NCI-H2171 treated with DMSO at 0.1 percent for 48 hours (cell line): ENCODE results near the gene ETF1.

Experiments used
- DNase-seq: peaks from one replicate; lab custom pipeline; 2025; lab: John Stamatoyannopoulos, UW

ETF1 gene

DNA sequence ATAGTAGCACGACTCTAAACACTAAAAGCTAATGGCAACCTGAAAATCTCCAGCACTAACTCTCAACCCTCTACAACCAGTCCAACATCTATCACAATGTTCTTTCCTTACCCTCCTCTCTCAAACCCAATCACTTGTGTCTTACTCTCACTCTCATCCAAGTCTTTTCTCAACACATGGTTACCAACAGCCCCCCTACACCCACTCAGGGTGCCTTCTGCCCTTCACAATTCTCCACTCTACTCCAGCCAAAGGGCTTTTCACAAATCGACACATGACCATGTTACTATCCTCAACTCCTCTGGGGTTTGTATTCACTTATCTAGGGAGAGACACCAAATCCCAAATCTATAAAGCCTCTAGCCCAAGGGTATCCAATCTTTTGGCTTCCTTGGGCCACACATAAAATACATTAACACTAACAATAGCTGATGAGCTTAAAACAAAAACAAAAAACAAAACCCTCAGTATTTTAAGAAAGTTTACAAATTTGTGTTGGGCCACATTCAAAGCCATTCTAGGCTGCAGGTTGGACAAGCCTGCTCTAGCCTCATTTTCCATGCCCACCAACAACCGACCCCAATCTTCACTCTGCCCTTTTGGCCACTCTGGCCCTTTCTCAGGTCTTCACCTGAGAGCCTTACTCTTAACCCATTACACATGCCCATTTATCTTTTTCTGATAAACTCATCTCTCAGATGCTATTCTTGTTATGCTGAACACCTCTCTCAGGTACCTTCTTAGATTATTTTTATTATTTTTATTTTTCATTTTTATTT is 20.5 kb upstream of the ETF1 start:
- no peak for DNase-seq

DNA sequence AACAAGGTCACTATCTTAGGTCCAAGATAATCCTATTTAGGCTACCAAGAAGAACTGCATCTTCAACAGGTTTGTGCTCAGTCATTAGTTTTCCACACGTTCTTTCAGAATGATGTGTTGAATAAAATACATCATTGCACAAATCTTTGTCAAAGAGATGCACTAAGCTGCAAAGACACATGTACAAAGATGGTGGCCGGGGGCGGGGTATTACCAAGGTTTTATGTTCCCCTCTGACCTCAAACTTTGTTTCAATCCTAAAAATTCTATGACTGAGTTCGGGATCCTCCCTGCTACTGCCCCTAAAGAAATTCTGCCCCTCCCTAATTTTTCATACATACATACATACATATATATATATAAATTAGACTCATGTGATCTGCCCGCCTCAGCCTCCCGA is 17.9 kb upstream of the ETF1 start:
- DNase-seq = no peak

DNA sequence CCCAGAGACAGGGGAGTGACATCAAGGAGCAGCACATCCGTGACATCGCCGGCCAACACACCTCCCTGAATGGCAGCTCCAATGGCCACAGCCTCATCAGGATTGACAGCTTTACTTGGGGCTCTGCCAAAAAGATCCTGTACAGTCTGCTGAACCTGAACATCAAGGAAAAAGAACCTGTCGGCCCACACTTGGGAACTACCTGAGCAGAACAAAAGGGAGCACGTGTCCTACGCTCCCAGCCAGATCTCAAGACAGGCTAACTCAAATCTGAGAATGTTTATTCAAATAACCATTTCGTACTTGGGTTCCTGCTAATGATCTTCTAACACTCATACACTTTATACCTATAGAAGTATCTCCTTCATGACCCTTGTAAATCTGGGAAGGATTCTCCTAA is 16.9 kb upstream of the ETF1 start:
- DNase-seq = no peak

DNA sequence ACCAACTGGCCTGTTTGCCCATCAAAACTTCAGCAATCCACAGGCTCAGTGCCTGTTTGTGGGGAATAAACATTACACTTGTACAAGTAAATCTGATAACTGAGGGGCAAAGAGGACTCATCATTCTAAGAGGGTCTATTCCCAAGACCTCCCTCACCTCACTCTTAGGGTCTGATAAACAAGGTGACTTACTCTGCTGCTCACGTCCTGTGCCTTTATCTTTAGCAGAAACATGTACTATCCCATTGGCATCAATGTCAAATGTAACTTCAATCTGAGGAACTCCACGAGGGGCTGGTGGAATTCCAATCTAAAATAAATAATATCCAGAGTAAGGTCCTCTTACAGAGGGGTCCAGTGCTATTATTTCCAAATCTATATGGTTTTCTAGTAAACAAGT is 14.6 kb upstream of the ETF1 start:
- DNase-seq = no peak

DNA sequence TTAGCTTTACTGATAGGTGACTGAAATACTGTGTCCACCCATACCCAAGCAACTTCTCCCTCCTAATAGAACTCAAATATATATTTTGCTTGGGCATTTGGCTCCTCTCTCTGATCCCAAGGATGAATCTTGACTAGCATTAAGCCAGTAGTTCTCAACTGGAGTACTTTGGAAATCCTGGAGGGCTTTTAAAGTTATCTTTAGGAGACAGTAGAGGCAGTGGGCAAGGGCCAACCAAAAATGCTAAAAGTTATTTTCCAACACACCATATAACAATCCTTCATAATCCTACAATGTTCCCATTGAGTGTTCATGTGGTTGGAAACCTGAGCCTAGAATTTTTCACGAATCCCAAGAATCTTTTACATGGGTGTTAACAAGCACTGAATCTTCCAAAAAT is 11.1 kb upstream of the ETF1 start:
- no peak for DNase-seq

DNA sequence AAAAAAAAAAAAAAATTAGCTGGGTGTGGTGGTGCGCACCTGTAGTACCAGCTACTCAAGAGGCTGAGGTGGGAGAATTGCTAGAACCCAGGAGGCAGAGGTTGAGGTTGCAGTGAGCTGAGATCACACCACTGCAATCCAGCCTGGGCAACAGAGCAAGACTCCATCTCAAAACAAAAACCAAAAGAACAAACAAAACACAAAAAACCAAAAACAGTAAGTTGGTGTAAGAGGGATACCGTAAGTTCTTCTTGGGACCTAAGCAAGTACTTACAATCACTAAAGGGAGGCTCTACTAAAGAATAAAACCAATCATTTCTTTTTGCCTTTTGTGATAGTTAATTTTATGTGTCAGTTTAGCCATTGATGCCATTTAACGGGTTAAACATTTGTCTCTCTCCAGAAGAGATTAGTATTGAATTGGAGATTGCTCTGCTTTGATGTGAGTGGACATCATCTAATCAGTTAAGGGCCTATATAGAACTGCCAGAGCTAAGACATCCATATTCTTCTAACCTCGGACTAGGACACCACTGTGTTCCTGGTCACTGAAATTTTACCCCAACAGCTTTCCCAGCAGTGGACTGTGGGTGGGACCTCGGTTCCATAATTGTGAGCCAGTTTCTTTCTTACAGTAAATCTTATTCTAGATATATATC is 10.5 kb upstream of the ETF1 start:
- no peak for DNase-seq

DNA sequence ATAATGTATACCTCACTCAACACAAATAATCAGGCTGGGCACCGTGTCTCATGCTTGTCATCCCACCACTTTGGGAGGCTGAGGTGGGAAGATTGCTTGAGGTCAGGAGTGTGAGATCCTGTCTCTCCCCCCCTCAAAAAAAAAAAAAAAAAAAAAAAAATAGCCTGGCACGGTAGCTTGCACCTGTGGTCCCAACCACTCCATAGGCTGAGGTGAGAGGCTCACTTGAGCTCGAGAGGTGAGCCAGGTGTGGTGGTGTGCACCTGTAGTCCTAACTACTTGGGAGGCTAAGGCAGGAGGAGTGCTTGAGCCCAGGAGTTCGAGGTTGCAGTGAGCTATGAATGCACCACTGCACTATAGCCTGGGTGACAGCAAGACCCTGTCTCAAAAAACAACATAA is 9.6 kb upstream of the ETF1 start:
- no peak for DNase-seq

DNA sequence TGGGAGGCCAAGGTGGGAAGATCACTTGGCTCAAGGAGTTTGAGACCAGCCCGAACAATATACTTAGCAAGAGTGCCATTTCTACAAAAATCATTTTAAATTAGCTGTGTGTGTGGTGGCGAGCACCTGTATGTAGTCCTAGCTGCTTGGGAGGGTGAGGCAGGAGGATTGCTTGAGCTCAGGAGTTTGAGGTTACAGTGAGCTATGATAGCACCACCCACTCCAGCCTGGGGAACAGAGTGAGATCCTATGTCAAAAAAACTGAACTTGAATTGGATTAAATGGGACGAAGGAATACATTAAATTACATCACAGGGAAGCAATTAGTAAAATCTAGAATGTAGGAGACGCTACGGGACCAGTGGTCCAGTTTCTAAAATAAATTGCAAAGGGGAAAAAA is 6.4 kb upstream of the ETF1 start:
- DNase-seq = no peak

DNA sequence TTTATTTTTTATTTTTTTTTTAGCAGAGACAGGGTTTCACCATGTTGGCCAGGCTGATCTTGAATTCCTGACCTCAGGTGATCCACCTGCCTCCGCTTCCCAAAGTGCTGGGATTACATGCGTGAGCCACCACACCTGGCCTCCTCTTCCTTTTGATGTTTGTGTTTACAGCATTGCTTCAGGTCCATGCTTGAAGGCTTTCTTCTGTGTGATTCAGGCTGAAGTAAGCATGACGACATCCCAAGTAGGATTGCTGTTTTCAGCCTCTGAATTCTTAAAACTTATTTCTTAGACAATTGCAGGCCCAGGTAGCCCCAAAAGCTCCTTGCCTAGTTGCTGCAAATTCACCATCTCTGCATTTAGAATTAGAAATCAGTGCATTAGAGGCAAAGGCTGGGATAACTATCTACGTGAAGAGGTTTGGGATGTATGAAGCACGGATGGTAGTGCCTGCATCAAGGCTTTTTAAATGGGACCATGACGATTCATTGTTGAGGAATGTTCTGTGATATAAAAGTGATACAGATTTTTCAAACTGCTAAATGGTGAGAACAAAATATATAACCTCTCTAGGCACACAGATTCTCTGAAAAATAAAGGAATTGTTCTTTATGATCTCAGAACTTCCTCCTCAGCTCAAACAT is 3.0 kb upstream of the ETF1 start:
- no peak for DNase-seq

DNA sequence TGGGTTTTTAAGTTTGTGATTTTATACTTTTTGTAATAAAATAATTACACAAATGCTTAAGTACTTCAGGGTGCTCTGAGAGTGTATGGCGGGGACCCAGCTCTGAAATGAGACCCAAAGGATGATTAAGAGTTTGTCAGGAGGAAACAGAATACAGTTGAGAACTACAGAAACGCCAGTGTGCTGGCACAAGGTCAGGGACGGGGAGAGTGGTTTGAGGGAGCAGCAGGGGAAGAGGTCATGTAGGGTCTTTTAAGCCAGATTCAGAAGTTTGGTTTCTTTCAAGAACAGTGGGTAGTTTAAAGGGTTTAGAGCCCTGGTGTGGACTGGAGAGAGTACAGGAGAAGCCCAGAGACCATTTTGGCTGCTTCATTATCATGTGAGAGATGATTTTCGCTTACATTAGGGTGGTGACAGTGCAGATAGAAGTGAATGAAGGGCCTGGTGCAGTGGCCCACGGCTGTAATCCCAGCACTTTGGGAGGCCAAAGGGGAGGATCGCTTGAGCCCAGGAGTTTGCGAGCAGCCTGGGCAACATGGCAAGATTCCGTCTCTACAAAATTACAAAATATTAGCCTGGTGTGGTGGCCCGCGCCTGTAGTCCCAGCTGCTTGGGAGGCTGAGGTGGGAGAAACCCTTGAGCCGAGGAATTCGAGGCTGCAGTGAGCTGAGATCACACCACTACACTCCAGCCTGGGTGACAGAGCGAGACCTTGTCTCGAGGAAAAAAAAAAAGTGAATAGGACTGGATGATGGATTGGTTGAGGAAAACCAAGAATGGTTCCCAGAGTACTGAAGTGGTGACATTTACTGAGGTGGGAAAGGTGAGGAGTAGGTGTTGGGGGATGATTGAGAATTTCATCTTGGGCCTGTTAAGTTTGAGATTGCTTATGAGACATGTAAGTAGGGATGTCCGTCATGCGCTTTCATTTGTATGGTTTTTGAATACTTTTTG is 1.4 kb upstream of the ETF1 start:
- no peak for DNase-seq

DNA sequence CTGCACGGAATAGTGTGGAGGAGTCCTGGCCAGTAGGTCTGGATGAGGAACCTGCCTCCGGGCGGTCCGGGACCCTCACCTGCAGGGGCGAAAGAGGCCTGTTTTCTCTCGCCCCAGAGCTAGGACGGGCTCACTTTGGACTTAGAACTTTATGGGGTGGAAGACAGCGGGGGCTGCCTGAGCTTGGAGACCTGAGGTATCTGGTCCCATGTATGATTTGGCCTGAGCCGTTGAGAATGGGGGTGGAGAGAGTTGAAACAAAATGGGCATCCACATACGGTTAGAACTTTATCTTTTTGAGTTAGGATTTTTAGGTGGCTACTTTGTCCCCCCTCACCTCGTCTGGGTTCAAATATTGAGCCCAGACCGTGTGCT is 681 bp upstream of the ETF1 start:
- no peak for DNase-seq

DNA sequence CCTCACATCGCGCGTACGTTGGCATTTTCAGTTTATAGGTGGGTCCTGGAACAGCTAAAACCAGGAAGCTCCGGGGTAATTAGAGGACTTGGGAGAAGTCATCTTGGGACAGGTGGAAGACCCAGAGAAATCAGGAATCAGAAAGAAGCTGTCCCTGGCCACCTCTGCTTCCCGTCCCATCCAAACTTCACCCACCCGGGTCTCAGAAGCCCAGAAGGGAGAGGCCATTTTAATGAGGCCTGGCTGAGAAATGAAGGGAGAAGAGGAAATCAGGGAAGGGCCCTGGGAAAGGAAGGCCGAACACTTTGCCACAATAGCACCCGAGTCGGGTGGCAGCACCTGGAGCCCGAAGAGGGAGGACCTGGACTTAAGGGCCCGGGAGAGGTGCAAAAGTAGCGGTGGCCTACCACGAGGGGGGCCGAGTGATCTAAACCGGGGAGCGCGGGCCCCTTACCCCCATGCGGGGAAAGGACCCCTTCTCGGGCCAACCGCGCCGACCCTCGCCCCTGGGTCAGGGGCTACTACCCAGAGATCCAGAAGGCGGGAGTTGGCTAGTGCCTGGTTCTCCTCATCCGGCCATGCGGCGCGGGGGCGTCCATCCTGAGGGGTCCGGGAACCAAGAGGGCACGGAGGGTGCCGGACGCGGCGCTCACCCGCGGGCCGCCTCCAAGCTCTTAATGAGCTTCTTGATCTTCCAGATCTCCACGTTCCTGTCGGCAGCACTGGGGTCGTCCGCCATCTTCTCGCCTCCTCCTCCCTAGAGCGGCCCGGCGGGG is 668 bp downstream of the ETF1 start:
- no peak for DNase-seq

DNA sequence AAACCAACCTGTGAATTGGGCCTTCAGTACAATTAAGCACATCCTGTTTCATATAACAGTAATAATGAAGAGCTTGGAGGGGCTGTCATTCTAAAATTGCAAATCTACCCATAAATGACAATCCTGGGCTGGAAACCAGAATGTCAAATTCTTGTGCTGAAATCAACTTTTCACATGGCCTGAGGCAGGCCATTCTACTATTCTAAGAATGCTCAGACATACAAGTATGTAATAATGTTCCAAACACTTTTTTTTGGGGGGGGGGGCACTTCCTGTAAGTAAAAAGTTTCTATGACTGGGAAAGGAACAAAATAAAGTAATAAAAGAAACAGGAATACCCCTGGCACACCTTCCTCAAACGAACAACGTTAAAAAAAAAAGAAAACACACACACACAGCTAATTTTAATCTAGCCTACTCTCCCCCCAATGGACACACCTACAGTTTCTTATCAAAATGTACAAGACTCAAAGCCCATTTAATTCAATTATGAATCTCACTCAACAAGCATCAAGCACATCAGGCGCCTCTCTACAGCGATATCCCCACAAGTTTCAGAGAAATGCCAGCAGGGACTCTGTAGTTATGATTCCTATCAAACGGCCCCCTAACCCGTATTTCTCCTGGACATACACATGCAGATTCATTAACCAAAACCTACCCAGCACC is 1.4 kb downstream of the ETF1 start:
- DNase-seq = no peak

DNA sequence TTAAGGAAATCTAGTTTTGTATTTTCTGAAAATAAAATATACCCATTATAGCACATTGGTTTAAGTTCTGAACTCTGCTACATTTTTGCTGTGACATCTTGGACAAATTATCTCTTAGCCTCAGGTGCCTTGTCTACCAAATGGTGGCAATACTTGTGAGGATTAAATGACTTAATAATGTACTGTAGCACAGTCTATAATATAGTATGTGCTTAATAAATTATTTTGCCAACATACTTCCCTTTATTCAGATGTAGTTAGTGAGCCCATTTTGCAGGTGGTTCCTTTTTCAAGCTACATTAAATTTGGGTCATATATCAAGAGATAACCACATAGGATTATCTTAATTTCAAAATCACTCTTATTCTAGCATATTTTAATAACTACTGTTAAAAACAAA is 3.2 kb downstream of the ETF1 start:
- no peak for DNase-seq

DNA sequence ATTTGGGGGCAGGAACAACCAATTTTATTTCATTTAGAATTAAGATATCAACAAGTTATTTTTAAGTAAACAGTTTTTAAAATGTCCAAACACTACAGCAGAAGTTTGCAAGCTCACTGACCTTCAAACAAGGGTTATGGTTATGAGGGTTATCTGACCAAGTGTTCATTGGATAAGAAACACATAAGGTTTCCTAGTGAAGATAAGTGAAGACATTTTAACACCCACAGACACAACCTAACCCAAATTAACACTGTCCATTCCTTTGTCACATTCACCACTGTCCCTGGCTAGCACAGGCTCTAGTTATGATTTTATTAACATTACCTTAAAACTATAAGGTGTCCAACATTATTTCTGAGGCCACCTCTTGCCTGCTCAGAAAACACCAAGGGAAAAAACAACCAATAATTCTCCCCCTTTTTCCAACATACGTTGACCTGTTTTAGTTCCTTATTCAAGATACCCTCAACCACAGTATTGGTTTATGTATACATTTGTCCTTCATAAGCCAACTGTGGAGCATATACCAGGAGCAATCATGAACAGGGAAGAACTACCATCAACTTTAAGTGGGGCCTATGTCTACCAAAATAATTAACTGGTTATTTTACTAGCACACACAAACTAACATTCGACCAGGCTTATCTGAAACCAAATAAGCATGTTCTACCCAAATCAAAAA is 4.0 kb downstream of the ETF1 start:
- no peak for DNase-seq

DNA sequence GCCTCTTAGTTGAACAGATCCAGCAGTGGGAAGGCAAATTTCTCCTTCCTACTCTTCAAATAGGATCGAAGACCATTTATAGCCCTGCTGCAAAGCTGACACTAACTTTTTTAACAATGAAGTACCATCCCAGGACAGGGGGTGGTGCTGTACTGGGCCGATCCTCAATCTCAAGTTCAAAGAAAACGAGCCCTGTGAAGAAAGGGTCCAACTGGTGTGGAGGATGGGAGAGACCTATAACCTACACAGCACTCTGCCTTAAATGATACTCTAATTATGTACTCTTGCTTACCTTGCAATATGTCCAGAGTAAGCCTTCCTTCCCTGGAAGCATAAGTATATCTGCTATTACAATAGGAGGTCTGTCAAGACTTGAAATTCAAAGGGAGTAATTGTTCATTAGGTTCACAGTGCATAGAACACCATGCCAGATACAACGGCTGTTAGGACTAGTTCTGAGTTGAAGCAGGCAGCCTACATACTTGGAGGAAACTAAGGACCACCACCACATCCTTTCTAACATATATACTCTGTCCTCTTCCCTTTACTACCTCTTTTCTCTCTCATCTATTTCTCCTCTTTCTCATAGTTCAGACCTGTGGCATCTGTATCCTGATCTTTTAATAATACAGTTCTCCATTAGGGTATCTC is 6.2 kb downstream of the ETF1 start:
- DNase-seq = no peak

DNA sequence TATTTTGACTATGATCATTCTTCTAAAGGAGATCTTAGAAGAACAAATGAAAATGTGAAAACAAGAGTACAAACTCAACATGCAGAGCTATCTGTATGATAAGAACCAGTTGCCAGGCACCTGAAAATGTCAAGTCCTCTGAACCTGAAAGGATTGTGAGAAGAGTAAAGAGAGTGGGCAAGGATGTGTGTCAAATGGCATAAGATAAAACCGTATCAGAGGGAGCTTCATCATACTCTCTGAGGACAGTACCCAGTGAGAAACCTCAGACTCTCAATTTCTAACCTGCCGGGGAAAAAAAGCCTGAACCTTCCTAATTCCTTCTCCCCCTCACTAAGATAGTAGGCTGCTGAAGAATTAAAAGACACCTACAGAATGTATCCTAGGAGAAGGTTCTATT is 6.8 kb downstream of the ETF1 start:
- no peak for DNase-seq

DNA sequence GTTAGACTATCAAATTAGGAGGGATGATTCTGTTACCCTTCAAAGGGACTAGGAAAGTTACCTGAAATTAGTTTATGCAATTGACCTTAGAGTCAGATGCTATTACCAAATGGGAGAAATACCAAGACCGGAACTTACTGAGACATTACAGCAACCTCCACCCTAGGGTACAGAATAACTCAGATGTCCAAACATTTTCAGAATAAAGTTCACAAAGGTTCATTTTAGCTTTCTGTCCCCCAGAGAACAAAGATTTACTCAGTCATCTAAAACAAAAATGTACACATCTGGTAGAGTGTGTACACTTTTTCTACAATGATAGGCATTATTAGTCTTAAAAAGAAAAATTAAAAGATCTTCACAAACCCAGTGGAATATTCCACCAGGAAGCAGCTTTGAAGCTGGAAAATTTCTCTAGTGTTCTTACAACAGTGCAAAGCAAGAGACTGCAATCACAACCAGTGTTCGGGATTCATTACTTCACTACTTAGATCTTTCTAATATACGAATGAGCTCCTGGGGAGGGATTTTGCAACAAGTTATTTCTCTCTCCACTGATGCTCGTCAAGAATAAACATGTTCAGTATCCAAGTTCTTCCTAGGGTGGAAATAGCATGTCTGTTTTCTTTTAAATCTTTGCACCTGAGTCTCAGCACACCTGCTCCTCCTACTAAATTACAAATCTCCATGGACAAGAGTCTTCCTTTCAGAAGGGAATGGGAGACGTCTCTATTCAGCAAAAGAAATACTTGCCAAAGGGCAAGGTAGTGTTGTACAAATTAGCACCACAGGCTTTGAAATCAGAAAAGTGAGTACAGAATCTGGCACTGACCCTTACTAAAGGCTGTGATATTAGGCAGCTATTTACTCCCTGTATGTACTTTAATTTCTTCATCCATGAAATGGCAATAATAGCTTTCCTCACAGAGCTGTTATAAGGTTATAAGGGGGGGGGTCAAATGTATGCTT is 8.8 kb downstream of the ETF1 start:
- no peak for DNase-seq

DNA sequence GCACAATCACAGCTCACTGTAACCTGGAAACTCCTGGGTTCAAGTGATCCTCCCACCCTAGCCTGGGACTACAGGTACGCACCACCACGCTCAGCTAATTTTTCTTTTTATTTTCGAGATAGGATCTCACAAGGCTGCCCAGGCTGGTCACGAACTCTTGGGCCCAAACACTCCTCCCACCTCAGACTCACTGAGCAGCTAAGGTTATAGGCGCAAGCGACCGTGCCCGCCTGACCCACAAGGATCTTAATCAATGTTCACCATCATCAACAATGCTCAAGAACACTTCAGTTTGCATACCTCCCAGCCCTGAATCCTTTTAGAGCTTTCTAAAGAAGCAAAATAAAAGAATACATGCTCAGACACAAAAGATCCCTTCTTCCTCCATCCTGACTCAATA is 13.2 kb downstream of the ETF1 start:
- no peak for DNase-seq
